Coronary artery (tissue), 2 donors: ENCODE data around the gene GPX7.

Source experiments
- DNase-seq: peaks from one replicate; pipeline ENCODE4 v3.0.0-alpha.2; 2017; ENCODE audit warnings: low spot score
- H3K27ac ChIP-seq, 2 donors: fragments of 200-600 bp; sonication (generic); one replicate each; pipeline ENCODE4 v1.5.1; 2016 to 2019
- H3K4me3 ChIP-seq: fragments of 200-600 bp; sonication (generic); 2 replicates; pipeline ENCODE4 v1.5.1; 2016; ENCODE audit warnings: mild to moderate bottlenecking, moderate library complexity
- CTCF ChIP-seq: fragments of 200-600 bp; sonication (generic); IDR thresholded peaks from one replicate; pipeline ENCODE4 v1.5.1; 2019; ENCODE audit warnings: antibody characterized with exemption

The GPX7 gene

GRCh38 chr1:52599236-52599635 is 2.9 kb upstream of the GPX7 start:
- no peak for TF ChIP-seq CTCF
- no peak overlapping the region for H3K27ac ChIP-seq
- no peak for DNase-seq
- H3K4me3 ChIP-seq, result no peak overlapping the region

- no peak overlapping the region for H3K4me3 ChIP-seq
Observed at GRCh38 chr1:52600533-52601179, 1.5 kb upstream of the GPX7 start.

GRCh38 chr1:52601519-52601918 is 652 bp upstream of the GPX7 start:
- Histone ChIP-seq H3K27ac (peak overlapping the region; percentile 83 to 86), H3K4me3 (peak overlapping the region; percentile 73)
- DNase-seq, result no peak
- TF ChIP-seq CTCF, result no peak

More at GRCh38 chr1:52600533-52601179, 1.5 kb upstream of the GPX7 start:
- DNase-seq, result no peak
- H3K27ac ChIP-seq, result no peak overlapping the region
- no peak for TF ChIP-seq CTCF

GRCh38 chr1:52602856-52603600 is 857 bp downstream of the GPX7 start:
- no peak for DNase-seq
- TF ChIP-seq CTCF, result no peak
- peak overlapping the region; percentile 73 for H3K4me3 ChIP-seq
- H3K27ac ChIP-seq, result peak overlapping the region; percentile 83 to 86

- H3K27ac ChIP-seq, result peak overlapping the region in 1 of 2 donors; percentile 30
- DNase-seq, result no peak
- no peak for TF ChIP-seq CTCF
- H3K4me3 ChIP-seq, result no peak overlapping the region
Observed at GRCh38 chr1:52603630-52604029, 1.5 kb downstream of the GPX7 start.

- no peak for DNase-seq
- TF ChIP-seq CTCF, result no peak
- Histone ChIP-seq H3K4me3 (peak overlapping the region; percentile 3), H3K27ac (peak overlapping the region in 1 of 2 donors; percentile 30)
Observed at GRCh38 chr1:52604063-52604770, 2.0 kb downstream of the GPX7 start.
